K562 (cell line): Measurements from ENCODE around the gene MARS2. TPM values are rescaled to one million over a fixed set of nuclear protein-coding genes. Genes with fewer than 3 reads are reported as not detected.
"Not testable (repeated sequence)": the region's sequence is repeated elsewhere in the genome, so short reads cannot be mapped to it uniquely, and the experiment has no call there.

Source experiments
- ATAC-seq: fragments of 200-7000 bp; cut with Tn5 transposase; 3 replicates; pipeline ENCODE4 v1.9.1; 2020; ENCODE audit warnings: moderate library complexity
- BruUV-seq: library from RNA; stranded (reverse); fragments of 400-500 nt; replicated peaks from 2 replicates; lab custom pipeline; 2021; lab: Mats Ljungman, UMichigan
- CTCF ChIA-PET: fragments of 300-600 bp; formaldehyde crosslinking; extraction: SDS; loops from one replicate; lab custom pipeline; 2021; ENCODE audit warnings: low intra/inter-chr PET ratio; lab: Yijun Ruan, JAX
- POLR2A ChIA-PET: fragments of 300-600, 350-650 bp; sonication (Branson Sonifier 250); formaldehyde crosslinking; extraction: SDS; loops from one replicate; lab custom pipeline; 2021; ENCODE audit warnings: antibody characterized with exemption, inconsistent platforms; lab: Yijun Ruan, JAX
- DNase-seq, 4 experiments: peaks; one replicate each; pipeline versions ENCODE4 v3.0.0 to v3.0.0-alpha.2; 2011 to 2018; ENCODE audit warnings: low spot score in 3 of 4, mixed read lengths in 3 of 4; ENCODE audit errors: extremely low read depth in 1 of 4
- FAIRE-seq: peaks from 2 replicates; lab custom pipeline; 2011; peaks lifted over from hg19 to GRCh38; lab: Jason Lieb, UNC
- H2AFZ ChIP-seq: 2 replicates; pipeline ENCODE4 v1.6.0; 2011; ENCODE audit warnings: low read depth, low read length, control low read depth, inconsistent platforms
- H3K27ac ChIP-seq: fragments of 200-600 bp; 3 replicates; pipeline ENCODE4 v1.8.0; 2011; ENCODE audit warnings: low read depth, mild to moderate bottlenecking, control low read depth, inconsistent platforms, low read length, moderate library complexity, mixed read lengths; ENCODE audit errors: extremely low read depth
- H3K27me3 ChIP-seq, 2 experiments: fragments of 300-600 bp in 1 of 2; 2 replicates in 1 of 2; 3 replicates in 1 of 2; pipeline versions ENCODE4 v1.6.0 to v1.8.0; 2011; ENCODE audit warnings: inconsistent platforms in 2 of 2, low read length in 2 of 2, mild to moderate bottlenecking in 1 of 2, mixed read lengths in 1 of 2, moderate library complexity in 1 of 2; ENCODE audit not compliant: control insufficient read depth in 2 of 2, insufficient read depth in 2 of 2
- H3K36me3 ChIP-seq: fragments of 300-600 bp; 3 replicates; pipeline ENCODE4 v1.8.0; 2011; ENCODE audit warnings: mild to moderate bottlenecking, low read length, inconsistent platforms; ENCODE audit not compliant: control insufficient read depth, insufficient read depth
- H3K4me1 ChIP-seq, 2 experiments: fragments of 200-600 bp in 1 of 2; replicated peaks in 1 of 2; 2 replicates in 1 of 2; 3 replicates in 1 of 2; pipeline versions ENCODE4 v1.5.1 to v1.8.0; 2011; ENCODE audit warnings: inconsistent platforms in 2 of 2, low read length in 2 of 2, mild to moderate bottlenecking in 1 of 2, mixed read lengths in 1 of 2, moderate library complexity in 1 of 2; ENCODE audit not compliant: control insufficient read depth in 2 of 2, insufficient read depth in 2 of 2
- H3K4me2 ChIP-seq: 2 replicates; pipeline ENCODE4 v1.6.1; 2011; ENCODE audit warnings: low read length, control low read depth, inconsistent platforms, mixed read lengths; ENCODE audit not compliant: insufficient read depth
- H3K4me3 ChIP-seq: fragments of 200-600 bp; sonication (generic), shearing (Covaris generic); 2 replicates; pipeline ENCODE4 v1.5.1; 2016; ENCODE audit warnings: control low read depth, inconsistent platforms
- H3K79me2 ChIP-seq: fragments of 200-600 bp; 3 replicates; pipeline ENCODE4 v1.8.0; 2011; ENCODE audit warnings: low read length, inconsistent platforms; ENCODE audit not compliant: control insufficient read depth, insufficient read depth
- H3K9ac ChIP-seq, 2 experiments: 2 replicates each; pipeline versions ENCODE4 v1.6.0 to v1.6.1; 2011; ENCODE audit warnings: low read depth in 2 of 2, low read length in 2 of 2, control low read depth in 1 of 2, inconsistent platforms in 1 of 2, mild to moderate bottlenecking in 1 of 2, mixed read lengths in 1 of 2; ENCODE audit not compliant: insufficient read depth in 1 of 2
- H3K9me1 ChIP-seq: one replicate; pipeline ENCODE4 v1.6.0; 2011; ENCODE audit warnings: inconsistent platforms, mild to moderate bottlenecking, low read length, moderate library complexity; ENCODE audit not compliant: control insufficient read depth, insufficient read depth
- H3K9me3 ChIP-seq: replicated peaks from 2 replicates; pipeline ENCODE4 v1.5.1; 2011; ENCODE audit warnings: low read depth, low read length, inconsistent platforms; ENCODE audit not compliant: control insufficient read depth, insufficient read depth
- H4K20me1 ChIP-seq: replicated peaks from 2 replicates; pipeline ENCODE4 v1.6.1; 2011; ENCODE audit warnings: low read length, inconsistent platforms, mixed read lengths; ENCODE audit not compliant: control insufficient read depth, insufficient read depth
- WGBS: fragments of 100-300 bp; shearing (Covaris generic); methylation state at CpG from one replicate; pipeline ENCODE4 v1.1.6; 2016; ENCODE audit warnings: low coverage, mixed read lengths; ENCODE audit not compliant: insufficient coverage; ENCODE audit errors: missing lambda C conversion rate; 5-methylcytosine and 5-hydroxymethylcytosine counted together
- in situ Hi-C: fragments of 300-500 bp; cut with MboI; formaldehyde crosslinking; loops from 4 replicates; pipeline ENCODE4 v1.15.0; 2018; ENCODE audit warnings: inconsistent platforms, mixed read lengths
- intact Hi-C: fragments of 100-400 bp; cut with micrococcal nuclease; formaldehyde crosslinking; loops from 2 replicates; pipeline ENCODE4 v1.14.2; 2022
- polyA plus RNA-seq, 8 experiments: library from polyadenylated mRNA; depleted of rRNA in 4 of 8; stranded (reverse) in 5 of 8; unstranded in 3 of 8; fragments of >200 nt; fragmentation: Nextera tagmentation in 2 of 8; fragmentation: Illumina TruSeq in 1 of 8; extraction: Ambion mirVana in 2 of 8; extraction: Trizol in 1 of 8; gene quantifications; 2 replicates each; pipeline versions ENCODE4 v1.2.1 to v1.2.3, GENCODE V29; 2011 to 2014; ENCODE audit warnings: inconsistent platforms in 1 of 8, missing spikeins in 1 of 8
- total RNA-seq, 7 experiments: library from RNA; depleted of rRNA in 6 of 7; stranded (reverse); fragments of >200 nt in 6 of 7; fragmentation: Illumina TruSeq in 2 of 7; extraction: Trizol in 2 of 7; gene quantifications; 2 replicates each; pipeline versions ENCODE4 v1.2.1 to v1.2.3, GENCODE V29; 2011 to 2021; ENCODE audit warnings: low replicate concordance in 1 of 7

MARS2 gene
- total and polyA plus RNA-seq, 9 of the 15 experiments (the other 6 are each of a cell fraction or from before 2014, with no cell fraction given), result 4.0 to 17.6 (median 12.5) TPM

- in situ Hi-C loops, intact Hi-C loops: not testable (repeated sequence)
Measured at GRCh38 chr2:197695971-197696370, 9.2 kb upstream of the MARS2 start.

DNA sequence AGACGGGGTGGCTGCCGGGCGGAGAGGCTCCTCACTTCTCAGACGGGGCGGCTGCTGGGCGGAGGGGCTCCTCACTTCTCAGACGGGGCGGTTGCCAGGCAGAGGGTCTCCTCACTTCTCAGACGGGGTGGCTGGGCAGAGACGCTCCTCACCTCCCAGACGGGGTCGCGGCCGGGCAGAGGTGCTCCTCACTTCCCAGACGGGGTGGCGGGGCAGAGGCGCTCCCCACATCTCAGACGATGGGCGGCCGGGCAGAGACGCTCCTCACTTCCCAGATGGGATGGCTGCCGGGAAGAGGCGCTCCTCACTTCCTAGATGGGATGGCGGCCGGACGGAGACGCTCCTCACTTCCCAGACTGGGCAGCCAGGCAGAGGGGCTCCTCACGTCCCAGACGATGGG, 8.6 kb upstream of the MARS2 start:
- intact Hi-C loops, BruUV-seq, H2AFZ ChIP-seq, H3K4me2 ChIP-seq, H3K27ac ChIP-seq, H3K4me3 ChIP-seq, H3K79me2 ChIP-seq, FAIRE-seq, H3K36me3 ChIP-seq, CTCF ChIA-PET, H3K9ac ChIP-seq, POLR2A ChIA-PET, H3K9me1 ChIP-seq, H3K9me3 ChIP-seq, H3K4me1 ChIP-seq, DNase-seq, H4K20me1 ChIP-seq, ATAC-seq, in situ Hi-C loops, H3K27me3 ChIP-seq: not testable (repeated sequence)
- no CpG with 5 or more reads among the region's 29 CpGs for WGBS

More at GRCh38 chr2:197695971-197696370, 9.2 kb upstream of the MARS2 start:
- H3K9ac ChIP-seq, H3K27me3 ChIP-seq, H3K4me1 ChIP-seq, H3K27ac ChIP-seq, H4K20me1 ChIP-seq, FAIRE-seq, H3K9me1 ChIP-seq, CTCF ChIA-PET, H3K4me2 ChIP-seq, H2AFZ ChIP-seq, H3K79me2 ChIP-seq, H3K9me3 ChIP-seq, H3K36me3 ChIP-seq, DNase-seq, BruUV-seq, H3K4me3 ChIP-seq, ATAC-seq, POLR2A ChIA-PET: not testable (repeated sequence)
- no CpG with 5 or more reads among the region's 30 CpGs for WGBS
